IMR-90 (cell line): Measurements from ENCODE around the gene LAIR2. TPM values are rescaled to one million over a fixed set of nuclear protein-coding genes. Genes with fewer than 3 reads are reported as not detected.

ENCODE experiments used
- ATAC-seq: fragments of 200-7000 bp; cut with Tn5 transposase; 2 replicates; pipeline ENCODE4 v1.9.1; 2020; ENCODE audit warnings: low read depth, mild to moderate bottlenecking, moderate library complexity
- BruUV-seq: library from RNA; stranded (reverse); fragments of 400-500 nt; replicated peaks from 2 replicates; lab custom pipeline; 2021; lab: Mats Ljungman, UMichigan
- CTCF ChIA-PET: fragments of 300-600 bp; formaldehyde crosslinking; extraction: SDS; loops from one replicate; lab custom pipeline; 2021; ENCODE audit warnings: antibody characterized with exemption; lab: Yijun Ruan, JAX
- POLR2A ChIA-PET: fragments of 300-600 bp; sonication (Branson Sonifier 250); formaldehyde crosslinking; loops from one replicate; lab custom pipeline; 2022; ENCODE audit warnings: antibody characterized with exemption; ENCODE audit not compliant: unreplicated experiment; lab: Charles Lee
- DNase-seq: peaks from one replicate; pipeline ENCODE4 v3.0.0; 2013
- H2AFZ ChIP-seq: replicated peaks from 2 replicates; pipeline ENCODE3; 2013; ENCODE audit warnings: low read length, mild to moderate bottlenecking; ENCODE audit not compliant: poor library complexity
- H2AK5ac ChIP-seq: 2 replicates; pipeline ENCODE4 v1.6.1; 2013; ENCODE audit warnings: low read depth, low read length, inconsistent platforms
- H2AK9ac ChIP-seq: replicated peaks from 2 replicates; pipeline ENCODE3; 2013; ENCODE audit warnings: mild to moderate bottlenecking, low read depth, low read length, moderate library complexity; ENCODE audit not compliant: poor library complexity
- H2BK120ac ChIP-seq: 2 replicates; pipeline ENCODE4 v1.6.1; 2013; ENCODE audit warnings: low read depth, low read length, inconsistent platforms
- H2BK15ac ChIP-seq: 3 replicates; pipeline ENCODE4 v1.6.1; 2013; ENCODE audit warnings: low read depth, low read length, inconsistent platforms
- H2BK20ac ChIP-seq: 2 replicates; pipeline ENCODE4 v1.6.1; 2013; ENCODE audit warnings: low read depth, mild to moderate bottlenecking, inconsistent platforms, low read length, moderate library complexity
- H2BK5ac ChIP-seq: 2 replicates; pipeline ENCODE4 v1.6.1; 2013; ENCODE audit warnings: mild to moderate bottlenecking, low read depth, low read length, inconsistent platforms; ENCODE audit not compliant: poor library complexity, severe bottlenecking
- H3K14ac ChIP-seq: replicated peaks from 2 replicates; pipeline ENCODE4 v1.6.1; 2013; ENCODE audit warnings: low read depth, low read length, inconsistent platforms
- H3K18ac ChIP-seq: 2 replicates; pipeline ENCODE4 v1.6.1; 2013; ENCODE audit warnings: low read depth, low read length, control low read depth
- H3K23ac ChIP-seq: 2 replicates; pipeline ENCODE4 v1.6.1; 2013; ENCODE audit warnings: low read depth, low read length, inconsistent platforms
- H3K27ac ChIP-seq: 2 replicates; pipeline ENCODE4 v1.5.1; 2013; ENCODE audit warnings: mild to moderate bottlenecking, control low read depth, low read length; ENCODE audit not compliant: insufficient read depth
- H3K27me3 ChIP-seq: 2 replicates; pipeline ENCODE4 v1.6.1; 2013; ENCODE audit warnings: low read length; ENCODE audit not compliant: control insufficient read depth, insufficient read depth
- H3K36me3 ChIP-seq: 2 replicates; pipeline ENCODE4 v1.6.1; 2013; ENCODE audit warnings: low read length, mixed read lengths; ENCODE audit not compliant: control insufficient read depth, insufficient read depth
- H3K4ac ChIP-seq: 2 replicates; pipeline ENCODE4 v1.6.1; 2013; ENCODE audit warnings: low read depth, low read length, inconsistent platforms
- H3K4me1 ChIP-seq: 2 replicates; pipeline ENCODE4 v1.6.1; 2013; ENCODE audit warnings: low read length, mixed read lengths; ENCODE audit not compliant: control insufficient read depth, insufficient read depth
- H3K4me2 ChIP-seq: 2 replicates; pipeline ENCODE4 v1.6.1; 2013; ENCODE audit warnings: low read depth, mild to moderate bottlenecking, control low read depth, low read length, moderate library complexity
- H3K4me3 ChIP-seq: 2 replicates; pipeline ENCODE4 v1.5.1; 2013; ENCODE audit warnings: low read depth, mild to moderate bottlenecking, control low read depth, low read length, moderate library complexity; ENCODE audit not compliant: insufficient read depth
- H3K56ac ChIP-seq: 2 replicates; pipeline ENCODE4 v1.6.1; 2013; ENCODE audit warnings: low read length, inconsistent platforms; ENCODE audit not compliant: insufficient read depth; ENCODE audit errors: extremely low read depth
- H3K79me1 ChIP-seq, 2 experiments: 2 replicates each; pipeline ENCODE4 v1.6.1; 2013; ENCODE audit warnings: low read length in 2 of 2, inconsistent platforms in 1 of 2, low read depth in 1 of 2
- H3K9ac ChIP-seq: 2 replicates; pipeline ENCODE4 v1.6.1; 2013; ENCODE audit warnings: low read depth, low read length, control low read depth
- H3K9me1 ChIP-seq: 2 replicates; pipeline ENCODE4 v1.6.1; 2013; ENCODE audit warnings: low read length, inconsistent platforms; ENCODE audit not compliant: insufficient read depth
- H3K9me3 ChIP-seq: 2 replicates; pipeline ENCODE4 v1.6.1; 2013; ENCODE audit warnings: low read length; ENCODE audit not compliant: control insufficient read depth, insufficient read depth
- H4K20me1 ChIP-seq: 2 replicates; pipeline ENCODE4 v1.6.1; 2013; ENCODE audit warnings: low read length, inconsistent platforms; ENCODE audit not compliant: insufficient read depth
- H4K5ac ChIP-seq: 2 replicates; pipeline ENCODE4 v1.6.1; 2013; ENCODE audit warnings: mild to moderate bottlenecking, low read depth, low read length, control low read depth
- H4K8ac ChIP-seq, 2 experiments: 2 replicates each; pipeline ENCODE4 v1.6.1; 2013; ENCODE audit warnings: low read depth in 2 of 2, low read length in 2 of 2, control low read depth in 1 of 2, inconsistent platforms in 1 of 2
- H4K91ac ChIP-seq: 2 replicates; pipeline ENCODE4 v1.6.1; 2013; ENCODE audit warnings: low read depth, low read length, inconsistent platforms; ENCODE audit not compliant: insufficient read depth
- CTCF ChIP-seq: conservative IDR thresholded peaks from 2 replicates; pipeline ENCODE4 v1.5.1; 2012; ENCODE audit warnings: mild to moderate bottlenecking, low read depth, low read length, improper control_type of control experiment
- RAD21 ChIP-seq: IDR thresholded peaks from 2 replicates; pipeline ENCODE4 v1.6.1; 2012; ENCODE audit warnings: low read length, improper control_type of control experiment
- WGBS, 2 experiments: methylation state at CpG; one replicate each; pipeline versions ENCODE4 v1.1.5 to v1.1.7; 2013; ENCODE audit warnings: missing lambda C conversion rate in 2 of 2; ENCODE audit not compliant: insufficient read length in 1 of 2; ENCODE audit errors: extremely low coverage in 2 of 2; 5-methylcytosine and 5-hydroxymethylcytosine counted together
- dilution Hi-C: fragments of 300-500 bp; cut with HindIII; formaldehyde crosslinking; loops from one replicate; pipeline ENCODE4 v1.14.3; 2018; ENCODE audit warnings: low sequenced_read_pairs; ENCODE audit not compliant: unreplicated experiment
- in situ Hi-C: fragments of 300-500 bp; cut with MboI; formaldehyde crosslinking; loops from 3 replicates; pipeline ENCODE4 v1.14.3; 2019; ENCODE audit warnings: low sequenced_read_pairs, inconsistent platforms, mixed read lengths
- intact Hi-C: fragments of 100-400 bp; cut with micrococcal nuclease; formaldehyde crosslinking; loops from 2 replicates; pipeline ENCODE4 v1.10.0; 2022
- polyA plus RNA-seq, 3 experiments: library from polyadenylated mRNA; depleted of rRNA; stranded (reverse); fragments of >200 nt; gene quantifications; 2 replicates each; pipeline ENCODE4 v1.2.3, GENCODE V29; 2012; ENCODE audit warnings: low replicate concordance in 1 of 3
- total RNA-seq: library from RNA; depleted of rRNA; stranded (reverse); fragments of >200 nt; gene quantifications from 2 replicates; pipeline ENCODE4 v1.2.3, GENCODE V29; 2012

The LAIR2 gene
- total and polyA plus RNA-seq, 2 of the 4 experiments (the other 2 are of a cell fraction) = not detected

GRCh38 chr19:54473892-54474372 lies 28.7 kb upstream of the LAIR2 start:
- Histone ChIP-seq H3K4me3 (no peak overlapping the region), H3K56ac (no peak overlapping the region), H3K9ac (peak overlapping the region; percentile 78; the same call in 1 of the 2 replicates), H3K4me2 (peak overlapping the region; percentile 94), H2BK20ac (peak overlapping the region; percentile 12; the same call in 1 of the 2 replicates), H3K23ac (peak overlapping the region; percentile 34; the same call in 1 of the 2 replicates), H3K18ac (peak overlapping the region; percentile 54; the same call in 1 of the 2 replicates), H4K91ac (peak overlapping the region; percentile 38), H3K36me3 (no peaks in the 10 kb centered on the region; the same call in 1 of the 2 replicates), H2BK5ac (peak overlapping the region; percentile 53), H3K9me1 (peaks cover 4% of the 10 kb centered on the region; the same call in 1 of the 2 replicates), H2AK9ac (peak overlapping the region; percentile 94), H3K4me1 (peaks cover 12% of the 10 kb centered on the region), H3K27ac (peak overlapping the region; percentile 86), H3K9me3 (no peaks in the 10 kb centered on the region), H4K8ac (peak overlapping the region; percentile 68 to 96; a peak in 3 of 4 replicates), H3K79me1 (peaks cover 0 to 7% of the 10 kb centered on the region in 2 experiments; a peak in 1 of 4 replicates), H4K5ac (peak overlapping the region; percentile 68), H4K20me1 (no peaks in the 10 kb centered on the region), H3K27me3 (0 out of 2 replicates have a peak, but pooled peaks cover 2% of the 10 kb centered on the region), H3K14ac (peak overlapping the region; percentile 41), H2BK120ac (peak overlapping the region; percentile 53), H2BK15ac (peak overlapping the region; percentile 70; the same call in 1 of the 3 replicates), H2AFZ (peak overlapping the region; percentile 88), H3K4ac (peak overlapping the region; percentile 83), H2AK5ac (peak overlapping the region; percentile 90)
- no TSS peak for BruUV-seq
- dilution Hi-C loops = no loop called here
- ChIA-PET POLR2A (interaction anchor here (1.4 kb wide), 1 partner anchor 25 kb away, joined by 3 read pairs; the partner anchor contains the start of gene LENG8), CTCF (interaction anchor here (1.4 kb wide), 1 partner anchor 8 kb away, joined by 4 read pairs; no protein-coding TSS in a partner anchor)
- no CpG with 5 or more reads among the region's 6 CpGs for WGBS, 2 experiments
- in situ Hi-C loops = loop anchor here (25.0 kb wide), 4 partner anchors 362 to 1663 kb away; partner anchors contain the start of genes NAT14, NDUFA3, OSCAR and PRPF31
- no peak for ATAC-seq
- intact Hi-C loops = loop anchor here (10.0 kb wide), 1 partner anchor 591 kb away; the partner anchor contains the start of gene RDH13
- TF ChIP-seq RAD21 (no peak), CTCF (no peak)
- DNase-seq = no peak
